ENCODE measurements around the gene NKAIN2.

- TF ChIP-seq EZH2 (optimal IDR thresholded peaks at IDR 0.05; ENCODE audit: low read depth, low read length) = no peak
- TF ChIP-seq CTCF (IDR thresholded peaks at IDR 0.05; ENCODE audit: low read length) = no peak
These were observed 434.2 kb downstream of the NKAIN2 start for GRCh38 chr6:124237911-124238310.
